NCI-H187 (cell line): ENCODE measurements around the gene BBS12.
"Not testable (repeated sequence)": the region's sequence is repeated elsewhere in the genome, so short reads cannot be mapped to it uniquely, and the experiment has no call there.

Source experiments
- DNase-seq, 2 experiments: peaks; one replicate each; lab custom pipeline; 2025; lab: John Stamatoyannopoulos, UW

BBS12 gene

GRCh38 chr4:122765692-122766352 lies 33.3 kb downstream of the BBS12 start:
- no peak for DNase-seq

- no peak for DNase-seq
Measured at GRCh38 chr4:122766353-122766705, 33.8 kb downstream of the BBS12 start.

DNA sequence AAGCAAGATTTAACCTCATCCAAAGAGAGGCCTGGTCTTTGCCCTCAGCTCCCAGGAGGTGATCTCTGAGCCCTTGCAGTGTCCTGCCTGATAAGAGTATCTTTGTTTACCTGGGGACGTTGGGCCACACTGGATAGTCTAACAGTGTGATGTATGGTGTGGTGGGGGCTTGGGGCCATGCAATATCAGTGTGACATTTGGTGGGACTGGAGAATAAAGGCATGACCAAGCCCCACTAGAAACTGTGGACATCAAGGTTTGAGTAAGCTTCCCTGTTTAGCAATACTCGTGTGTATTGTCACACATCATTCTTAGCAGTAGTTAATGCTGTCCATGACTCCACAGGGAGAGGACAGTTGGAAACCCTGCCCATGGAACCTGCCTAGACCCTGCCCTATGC lies 34.4 kb downstream of the BBS12 start:
- no peak for DNase-seq

DNA sequence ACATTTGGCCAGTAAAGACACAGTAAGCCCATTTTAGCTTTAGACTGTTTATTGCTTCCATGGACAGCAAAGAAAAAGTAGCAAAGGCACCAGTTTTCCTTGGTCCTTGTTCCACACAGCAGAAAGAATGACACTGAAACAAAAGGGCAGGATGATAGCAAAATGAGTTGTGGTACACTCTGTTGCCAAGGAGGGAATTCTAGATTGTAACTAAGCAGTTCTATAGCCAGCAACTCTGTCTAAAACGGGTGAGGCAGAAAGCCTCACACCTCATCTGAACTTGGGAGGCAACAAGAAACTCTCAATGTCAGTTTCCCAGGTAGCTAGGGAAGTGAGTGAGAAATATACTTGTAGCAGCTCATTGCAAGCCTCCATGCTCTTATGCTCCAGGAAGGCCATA lies 39.2 kb downstream of the BBS12 start:
- no peak for DNase-seq

- no peak for DNase-seq
Measured at GRCh38 chr4:122772311-122772710, 39.8 kb downstream of the BBS12 start.

DNA sequence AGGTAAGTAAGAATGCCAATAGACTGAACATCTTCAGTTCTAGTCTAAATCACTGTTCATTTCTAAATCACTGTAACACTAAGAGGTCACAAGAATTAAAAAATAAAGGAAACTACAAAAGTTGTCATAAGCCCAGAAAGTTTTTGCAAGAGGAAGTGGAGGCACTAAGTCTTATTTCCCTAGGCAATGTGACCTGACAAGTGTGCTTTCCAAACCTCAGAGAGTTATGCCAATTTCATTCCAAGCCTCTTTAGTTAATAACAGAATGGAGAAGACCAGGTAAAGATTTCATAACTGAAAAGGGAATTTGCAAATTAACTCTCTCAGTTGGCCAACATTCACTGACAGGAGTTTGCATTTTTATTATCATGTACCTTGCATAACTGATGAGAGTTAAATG lies 40.5 kb downstream of the BBS12 start:
- no peak for DNase-seq

DNA sequence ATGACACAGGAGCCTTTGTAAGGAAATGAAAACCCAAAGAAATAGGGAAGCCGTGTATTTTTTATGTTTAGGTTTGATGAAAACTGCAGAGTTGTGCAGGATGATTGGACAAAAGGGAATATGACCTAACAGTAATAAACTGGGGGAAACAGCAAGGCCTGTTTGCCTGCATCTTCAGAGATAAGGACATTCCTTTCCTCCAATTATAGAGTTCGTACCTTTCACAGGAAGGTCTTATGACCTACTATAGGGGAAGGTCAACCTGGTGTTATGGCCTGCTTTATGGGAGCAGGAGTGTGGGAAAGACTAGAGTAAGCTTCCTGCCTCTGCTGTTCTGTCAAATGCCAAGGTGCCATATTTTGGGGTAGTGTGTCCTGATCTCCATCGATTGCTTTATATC lies 42.5 kb downstream of the BBS12 start:
- no peak for DNase-seq

GRCh38 chr4:122775987-122776836 lies 43.7 kb downstream of the BBS12 start:
- DNase-seq, result no peak

- no peak for DNase-seq
Measured at GRCh38 chr4:122776916-122777315, 44.4 kb downstream of the BBS12 start.

DNA sequence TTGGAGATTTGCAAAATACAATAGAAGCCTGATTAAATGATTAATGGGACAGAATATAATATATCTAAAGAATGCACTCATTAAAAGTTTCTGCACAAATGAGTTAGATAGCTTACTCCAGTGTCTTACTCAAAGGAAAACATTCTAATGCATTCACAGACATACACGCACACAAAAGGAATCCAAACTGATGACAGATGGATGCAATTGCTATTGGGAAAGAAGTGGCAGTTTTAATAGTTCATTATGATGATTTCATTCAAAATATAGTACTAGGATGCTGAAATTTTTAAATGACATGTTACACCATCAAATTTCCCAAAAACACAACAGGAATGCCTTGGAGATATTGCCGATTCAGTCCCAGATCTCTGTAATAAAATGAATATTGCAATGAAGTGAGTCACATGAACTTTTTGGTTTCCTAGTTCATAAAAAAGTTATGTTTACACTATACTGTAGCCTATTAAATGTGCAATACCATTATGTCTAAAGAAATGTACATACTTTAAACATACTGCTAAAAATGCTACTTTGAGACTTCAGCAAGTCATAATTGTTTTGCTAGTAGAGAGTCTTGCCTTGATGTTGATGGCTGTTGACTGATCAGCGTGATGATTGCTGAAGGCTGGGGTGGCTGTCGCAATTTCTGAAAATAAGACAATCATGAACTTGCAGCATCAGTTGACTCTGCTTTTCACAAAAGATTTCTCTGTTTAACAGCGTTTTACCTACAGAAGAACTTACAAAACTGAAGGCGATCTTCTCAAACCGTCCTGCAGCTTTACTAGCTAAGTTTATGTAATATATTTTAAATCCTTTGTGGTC lies 45.6 kb downstream of the BBS12 start:
- no peak for DNase-seq

DNA sequence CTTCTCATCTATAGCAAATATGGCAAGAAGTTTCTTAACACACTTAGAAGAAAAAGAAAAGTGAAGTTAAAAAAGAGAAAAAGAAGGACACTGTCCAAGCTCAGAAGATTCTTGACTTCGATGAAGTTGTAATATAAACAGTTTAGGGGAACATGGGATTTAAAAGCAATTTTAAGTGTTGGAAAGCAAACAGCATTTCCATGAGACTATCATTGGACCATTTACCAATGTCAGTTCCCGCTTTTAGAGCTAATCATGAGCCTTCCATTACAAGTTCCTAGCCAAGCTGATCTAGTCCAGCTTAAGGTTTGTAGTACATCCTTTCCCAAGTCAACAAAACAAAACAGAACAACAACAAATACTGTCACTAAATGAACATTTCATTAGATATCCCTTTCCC lies 49.0 kb downstream of the BBS12 start:
- no peak for DNase-seq

DNA sequence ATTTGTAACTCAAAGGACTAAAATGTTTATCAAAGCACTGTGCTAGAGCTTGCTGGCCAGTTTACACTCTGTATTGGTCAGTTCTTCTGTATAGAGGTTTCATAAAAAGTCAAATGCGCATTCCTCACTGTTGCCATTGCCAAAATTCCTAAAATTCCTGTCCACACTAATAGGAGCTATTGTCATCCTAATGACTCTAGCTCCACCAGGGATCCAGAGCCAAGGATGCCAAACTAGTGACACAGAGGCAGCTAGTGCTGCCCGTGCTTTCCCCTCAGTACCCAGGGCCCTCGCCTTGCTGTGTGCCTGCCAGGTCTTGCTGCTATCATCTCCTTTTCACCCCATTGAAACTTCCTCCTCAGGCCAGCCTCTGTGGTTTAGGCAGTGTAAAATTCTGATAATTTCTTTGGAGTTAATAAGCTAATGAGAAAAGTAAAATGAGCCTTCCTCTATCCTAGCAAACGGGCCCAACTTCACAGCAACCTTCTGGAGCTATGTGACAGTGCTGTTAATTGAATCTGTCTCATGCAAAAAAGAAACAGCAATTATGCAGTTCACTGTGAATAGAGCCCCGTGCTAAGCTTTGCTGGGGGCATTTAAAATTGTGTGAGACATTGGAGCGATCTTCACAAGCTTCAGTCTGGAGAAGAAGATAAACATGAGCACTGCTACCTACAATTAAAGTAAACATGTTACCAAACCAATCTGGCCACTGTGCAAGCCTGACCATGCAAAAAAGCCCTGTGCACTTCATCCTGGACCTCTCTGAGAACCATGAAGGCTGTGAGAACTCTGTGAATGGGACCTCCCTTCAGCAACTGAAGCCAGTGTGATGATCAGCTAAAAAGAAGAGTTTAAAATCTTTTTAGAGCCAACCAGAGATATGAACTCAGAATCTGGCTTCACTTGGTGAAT lies 51.1 kb downstream of the BBS12 start:
- DNase-seq, result no peak

GRCh38 chr4:122784261-122784660 lies 51.8 kb downstream of the BBS12 start:
- DNase-seq, result no peak

- no peak for DNase-seq
Measured at GRCh38 chr4:122785099-122785498, 52.6 kb downstream of the BBS12 start.

DNA sequence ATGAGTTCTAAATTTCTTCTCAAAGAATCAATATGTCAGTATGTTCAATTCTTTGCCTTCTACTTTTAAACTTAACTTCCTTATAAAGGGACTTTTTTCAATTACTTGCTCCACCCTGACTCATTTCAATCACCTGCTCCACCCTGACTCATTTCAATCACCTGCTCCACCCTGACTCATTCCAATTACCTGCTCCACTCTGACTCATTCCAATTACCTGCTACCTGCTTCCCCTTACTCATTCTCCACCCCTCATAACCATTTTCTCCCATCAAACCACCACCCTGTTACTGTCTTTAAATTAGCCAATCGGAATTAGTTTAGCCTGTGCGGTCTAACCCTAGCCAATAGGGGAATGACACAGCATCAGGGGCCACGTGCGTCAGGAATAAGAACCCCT lies 53.8 kb downstream of the BBS12 start:
- DNase-seq, result not testable (repeated sequence)

DNA sequence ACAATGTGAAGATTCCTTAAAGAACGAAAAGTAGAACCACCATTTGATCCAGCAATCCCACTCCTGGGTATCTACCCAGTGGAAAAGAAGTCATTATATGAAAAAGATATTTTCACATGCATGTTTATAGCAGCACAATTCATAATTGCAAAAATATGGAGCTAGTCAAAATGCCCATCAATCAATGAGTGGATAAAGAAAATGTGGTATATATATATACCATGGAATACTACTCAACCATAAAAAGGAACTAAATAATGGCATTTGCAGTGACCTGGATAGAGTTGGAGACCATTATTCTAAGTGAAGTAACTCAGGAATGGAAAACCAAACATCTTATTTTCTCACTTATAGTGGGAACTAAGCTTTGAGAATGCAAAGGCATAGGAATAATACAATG lies 54.4 kb downstream of the BBS12 start:
- not testable (repeated sequence) for DNase-seq

GRCh38 chr4:122787940-122788339 lies 55.4 kb downstream of the BBS12 start:
- no peak for DNase-seq

DNA sequence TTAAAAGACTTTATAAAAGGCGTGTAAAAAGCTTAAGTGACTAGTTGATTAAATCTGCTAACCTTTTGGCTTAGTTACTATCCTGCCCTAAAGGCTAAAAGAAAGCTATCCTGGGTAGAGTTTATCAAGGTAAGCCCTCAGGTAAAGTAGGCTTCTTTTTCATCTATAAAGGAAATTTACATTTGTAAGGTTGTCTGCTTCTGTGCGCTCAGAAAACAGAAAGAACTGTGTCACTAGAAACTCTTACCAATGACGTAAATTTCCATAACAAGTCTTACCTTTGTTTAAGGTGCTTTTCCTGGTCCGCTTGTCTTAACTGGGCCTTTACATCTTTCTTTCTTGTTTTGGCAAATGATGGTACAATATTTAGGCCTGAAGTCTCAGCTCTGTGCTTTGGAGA lies 56.4 kb downstream of the BBS12 start:
- DNase-seq, result no peak

DNA sequence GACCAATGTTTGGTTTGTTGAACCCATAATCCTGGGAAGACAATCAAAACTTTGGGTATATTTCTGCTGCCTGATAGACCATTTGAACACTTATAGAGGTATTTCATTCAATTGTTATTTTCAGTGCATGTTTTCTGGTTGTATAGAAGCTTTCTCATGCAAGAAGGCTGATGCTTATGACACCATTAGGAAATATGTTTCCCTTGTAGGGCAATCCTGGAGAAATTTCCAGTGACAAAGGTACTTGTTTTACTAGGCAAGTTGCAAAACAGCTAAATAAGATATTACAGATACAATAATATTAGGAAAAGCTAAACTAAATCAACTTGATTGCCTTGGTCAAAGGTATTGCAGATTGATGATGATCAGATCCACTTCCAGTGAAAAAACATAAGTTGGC lies 61.3 kb downstream of the BBS12 start:
- DNase-seq, result no peak
